ENCODE measurements around the gene MAML2. TPM values are rescaled to one million over a fixed set of nuclear protein-coding genes. Genes with fewer than 3 reads are reported as not detected.
A peak's percentile ranks its signal among the peaks of the same experiment; 100 is the strongest.

The MAML2 gene
- total RNA-seq, 1 experiment from 2014 or later = 2.7 TPM

- H3K79me2 ChIP-seq (ENCODE audit: insufficient read depth, low read length) = no peaks in the 10 kb centered on the region
Measured at GRCh38 chr11:96389720-96390487, 46.9 kb upstream of the MAML2 start, which contains the start of the genes CCDC82 and JRKL. Gene CCDC82, minus strand, starts transcription at chr11:96389912. Its CDS starts 5,165 bp downstream, at chr11:96384747. Gene JRKL, plus strand, starts transcription at chr11:96390013. Its CDS starts 637 bp downstream, at chr11:96390650.

More at GRCh38 chr11:96389720-96390487, 46.9 kb upstream of the MAML2 start, which contains the start of the genes CCDC82 and JRKL:
- Histone ChIP-seq H3K27ac (ENCODE audit: insufficient read length, low read depth, low read length) (peak within 1 kb of the TSS; percentile 40), H3K4me2 (ENCODE audit: insufficient read depth, insufficient read length, low read length) (peak within 1 kb of the TSS; percentile 92), H3K23ac (ENCODE audit: insufficient read length, low read depth, low read length) (no peak within 1 kb of the TSS), H2BK15ac (ENCODE audit: low read depth, low read length) (no peak within 1 kb of the TSS), H2BK5ac (ENCODE audit: insufficient read length, low read length) (no peak within 1 kb of the TSS), H2BK12ac (ENCODE audit: insufficient read length, low read depth, low read length) (no peak within 1 kb of the TSS), H2BK20ac (ENCODE audit: low read depth, low read length, poor library complexity, severe bottlenecking) (no peak within 1 kb of the TSS), H3K18ac (ENCODE audit: insufficient read length, low read depth, low read length) (peak within 1 kb of the TSS; percentile 91), H4K20me1 (ENCODE audit: control insufficient read depth, insufficient read depth, insufficient read length) (no peaks in the 10 kb centered on the region), H4K5ac (ENCODE audit: insufficient read length, low read depth, low read length) (no peak within 1 kb of the TSS), H3K27me3 (ENCODE audit: insufficient read depth, low read length) (no peaks in the 10 kb centered on the region), H2AFZ (ENCODE audit: low read length) (peak within 1 kb of the TSS; percentile 57), H4K91ac (ENCODE audit: insufficient read length, low read depth, low read length) (no peak within 1 kb of the TSS), H2BK120ac (ENCODE audit: low read depth, low read length, poor library complexity, severe bottlenecking) (peak within 1 kb of the TSS; percentile 96), H3T11ph (ENCODE audit: low read length) (no peak within 1 kb of the TSS), H3K23me2 (ENCODE audit: insufficient read length, low read depth, low read length, poor library complexity, severe bottlenecking) (peaks cover 6% of the 10 kb centered on the region), H3K14ac (ENCODE audit: insufficient read depth, low read length) (peak within 1 kb of the TSS; percentile 90), H3K56ac (ENCODE audit: insufficient read length, low read depth, low read length) (no peak within 1 kb of the TSS), H3K9me3 (ENCODE audit: control insufficient read depth, low read depth, low read length) (no peaks in the 10 kb centered on the region), H3K9ac (ENCODE audit: extremely low read depth, insufficient read length, low read length) (peak within 1 kb of the TSS; percentile 81), H3K79me1 (ENCODE audit: insufficient read depth, low read depth, low read length, poor library complexity, severe bottlenecking) (peaks cover 2% of the 10 kb centered on the region), H2AK5ac (ENCODE audit: insufficient read length, low read length) (no peak within 1 kb of the TSS), H4K8ac (replicated peaks; ENCODE audit: insufficient read length, low read depth, low read length) (no peak within 1 kb of the TSS), H3K4ac (ENCODE audit: low read depth, low read length) (no peak within 1 kb of the TSS; the same call in 1 of the 2 replicates), H3K4me1 (ENCODE audit: insufficient read depth, low read length) (no peaks in the 10 kb centered on the region; the same call in 1 of the 2 replicates)
- Mint-ChIP-seq H3K27me3 (ENCODE audit: low read depth) (no peaks in the 10 kb centered on the region), H3K27ac (peak within 1 kb of the TSS; percentile 98 to 99 (median 98)), H3K4me3 (peak within 1 kb of the TSS; percentile 91 to 95), H3K36me3 (ENCODE audit: insufficient read depth in 1 of 3, low read depth in 3 of 3) (peaks cover 16 to 23% (median 18%) of the 10 kb centered on the region in 3 experiments; a peak in 6 of 7 replicates), H3K9me3 (peaks cover 17% of the 10 kb centered on the region in 2 experiments), H3K4me1 (peaks cover 15 to 16% of the 10 kb centered on the region in 2 experiments)
- no CpG with 5 or more reads among the region's 53 CpGs for WGBS (ENCODE audit: extremely low coverage, insufficient read length, low lambda C conversion rate)
- peak; percentile 98 for DNase-seq
- TF ChIP-seq CTCF (conservative IDR thresholded peaks at IDR 0.05) = no peak
